Kidney (tissue), 14 donors: Measurements from ENCODE around the gene COL5A2. TPM values are rescaled to one million over a fixed set of nuclear protein-coding genes. Genes with fewer than 3 reads are reported as not detected.

Experiments used
- DNase-seq, 5 donors: peaks; one replicate each; pipeline ENCODE4 v3.0.0-alpha.2; 2013 to 2020
- FAIRE-seq: peaks from 2 replicates; lab custom pipeline; 2012; peaks lifted over from hg19 to GRCh38; lab: Jason Lieb, UNC
- H3K27ac ChIP-seq, 2 donors: one replicate each; pipeline ENCODE4 v1.7.0; 2013; ENCODE audit warnings: low read depth in 2 of 2, low read length in 2 of 2, inconsistent platforms in 1 of 2
- H3K27me3 ChIP-seq: one replicate; pipeline ENCODE4 v1.7.1; 2013; ENCODE audit warnings: low read length, inconsistent platforms; ENCODE audit not compliant: control insufficient read depth, insufficient read depth
- H3K36me3 ChIP-seq, 3 donors: one replicate each; pipeline versions ENCODE4 v1.7.0 to v1.7.1; 2013; ENCODE audit warnings: low read length in 3 of 3, control low read depth in 1 of 3, inconsistent platforms in 1 of 3; ENCODE audit not compliant: insufficient read depth in 3 of 3, control insufficient read depth in 2 of 3
- H3K4me1 ChIP-seq, 3 donors: one replicate each; pipeline versions ENCODE4 v1.7.0 to v1.7.1; 2013; ENCODE audit warnings: low read length in 3 of 3, inconsistent platforms in 1 of 3, low read depth in 1 of 3; ENCODE audit not compliant: control insufficient read depth in 2 of 3, insufficient read depth in 2 of 3
- H3K4me3 ChIP-seq, 3 donors: one replicate each; pipeline versions ENCODE4 v1.7.0 to v1.8.1; 2013; ENCODE audit warnings: low read length in 3 of 3, control low read depth in 1 of 3, inconsistent platforms in 1 of 3
- H3K9ac ChIP-seq, 3 donors: one replicate each; pipeline versions ENCODE4 v1.7.0 to v1.7.1; 2013; ENCODE audit warnings: low read length in 3 of 3, control low read depth in 1 of 3, inconsistent platforms in 1 of 3
- H3K9me3 ChIP-seq, 3 donors: one replicate each; pipeline versions ENCODE4 v1.7.0 to v1.7.1; 2013; ENCODE audit warnings: low read length in 3 of 3, control low read depth in 1 of 3, inconsistent platforms in 1 of 3; ENCODE audit not compliant: control insufficient read depth in 2 of 3, insufficient read depth in 1 of 3
- intact Hi-C: fragments of 100-400 bp; cut with DNase I; formaldehyde crosslinking; loops from one replicate; pipeline ENCODE4 v1.11.1; 2022
- polyA plus RNA-seq: library from polyadenylated mRNA; stranded (reverse); fragments of 350-450 nt; fragmentation: Illumina TruSeq; extraction: RNeasy Lipid Tissue Mini Kit (QIAGEN cat#74804); gene quantifications from one replicate; pipeline ENCODE4 v1.2.3, GENCODE V29; 2014; ENCODE audit warnings: low read depth, low replicate concordance; ENCODE audit not compliant: insufficient read depth
- total RNA-seq: library from RNA; stranded (reverse); fragmentation: NEBNext Ultra II Directional; extraction: Animal tissue kit (Norgen Biotek cat#: 25700); gene quantifications from one replicate; pipeline ENCODE4 v1.2.1, GENCODE V29; 2021
- TF ChIP-seq, protein P1 (sequence below): IDR thresholded peaks from 3 replicates; pipeline ENCODE4 v1.5.1; 2012; ENCODE audit warnings: mild to moderate bottlenecking, moderate library complexity, borderline replicate concordance; ENCODE audit not compliant: insufficient read depth; ENCODE audit errors: extremely low read depth
- donor health status: control.
- donor health status: control.
- donor health status: control.
- donor health status: control.
- donor health status: control.
- donor health status: DM: yes; HTN: yes; CAD: no.
- donor health status: Normal renal cell carcinoma (clear cell type).

Gene COL5A2
- total and polyA plus RNA-seq, 2 donors from 2014 or later, result 3.6 to 12.3 TPM

DNA sequence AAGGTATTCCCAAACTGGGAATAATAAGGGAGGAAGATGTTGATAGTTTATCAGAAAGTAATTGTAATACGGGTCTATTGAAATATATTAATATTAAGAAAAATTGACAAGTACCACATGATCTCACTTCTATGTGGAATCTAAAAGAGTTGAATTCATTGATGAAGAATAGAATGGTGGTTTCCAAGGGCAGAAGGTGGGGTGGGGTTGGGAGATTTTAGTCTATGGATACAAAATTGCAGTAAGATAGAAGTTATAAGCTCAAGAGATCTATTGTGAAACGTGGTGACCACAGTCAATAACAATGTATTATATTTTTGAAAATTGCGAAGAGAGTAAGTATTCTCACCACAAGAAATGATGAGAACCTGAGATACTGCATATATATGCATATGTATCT lies 166.5 kb downstream of the COL5A2 start:
- H3K9me3 ChIP-seq, result no peaks in the 10 kb centered on the region
- H3K27me3 ChIP-seq, result no peaks in the 10 kb centered on the region
- H3K9ac ChIP-seq, result no peak overlapping the region
- H3K36me3 ChIP-seq, result no peaks in the 10 kb centered on the region
- intact Hi-C loops, result no loop called here
- DNase-seq (no peak), FAIRE-seq (no peak)
- H3K4me3 ChIP-seq, result no peak overlapping the region
- TF ChIP-seq, protein P1, sequence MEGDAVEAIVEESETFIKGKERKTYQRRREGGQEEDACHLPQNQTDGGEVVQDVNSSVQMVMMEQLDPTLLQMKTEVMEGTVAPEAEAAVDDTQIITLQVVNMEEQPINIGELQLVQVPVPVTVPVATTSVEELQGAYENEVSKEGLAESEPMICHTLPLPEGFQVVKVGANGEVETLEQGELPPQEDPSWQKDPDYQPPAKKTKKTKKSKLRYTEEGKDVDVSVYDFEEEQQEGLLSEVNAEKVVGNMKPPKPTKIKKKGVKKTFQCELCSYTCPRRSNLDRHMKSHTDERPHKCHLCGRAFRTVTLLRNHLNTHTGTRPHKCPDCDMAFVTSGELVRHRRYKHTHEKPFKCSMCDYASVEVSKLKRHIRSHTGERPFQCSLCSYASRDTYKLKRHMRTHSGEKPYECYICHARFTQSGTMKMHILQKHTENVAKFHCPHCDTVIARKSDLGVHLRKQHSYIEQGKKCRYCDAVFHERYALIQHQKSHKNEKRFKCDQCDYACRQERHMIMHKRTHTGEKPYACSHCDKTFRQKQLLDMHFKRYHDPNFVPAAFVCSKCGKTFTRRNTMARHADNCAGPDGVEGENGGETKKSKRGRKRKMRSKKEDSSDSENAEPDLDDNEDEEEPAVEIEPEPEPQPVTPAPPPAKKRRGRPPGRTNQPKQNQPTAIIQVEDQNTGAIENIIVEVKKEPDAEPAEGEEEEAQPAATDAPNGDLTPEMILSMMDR, result no peak
- no peak overlapping the region for H3K27ac ChIP-seq
- H3K4me1 ChIP-seq, result peaks cover 0 to 3% (median 0%) of the 10 kb centered on the region in 3 donors

DNA sequence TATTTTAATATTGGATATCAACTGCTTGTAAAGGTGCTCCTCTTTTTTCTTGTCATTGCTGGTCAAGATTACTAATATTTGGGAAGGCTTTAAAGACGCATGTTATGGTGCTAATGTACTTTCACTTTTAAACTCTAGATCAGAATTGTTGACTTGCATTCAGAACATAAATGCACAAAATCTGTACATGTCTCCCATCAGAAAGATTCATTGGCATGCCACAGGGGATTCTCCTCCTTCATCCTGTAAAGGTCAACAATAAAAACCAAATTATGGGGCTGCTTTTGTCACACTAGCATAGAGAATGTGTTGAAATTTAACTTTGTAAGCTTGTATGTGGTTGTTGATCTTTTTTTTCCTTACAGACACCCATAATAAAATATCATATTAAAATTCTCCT lies 167.2 kb downstream of the COL5A2 start:
- no peak overlapping the region for H3K4me3 ChIP-seq
- FAIRE-seq, result no peak
- no peak for DNase-seq
- TF ChIP-seq, protein P1, result no peak
- no peaks in the 10 kb centered on the region for H3K9me3 ChIP-seq
- no peaks in the 10 kb centered on the region for H3K27me3 ChIP-seq
- H3K4me1 ChIP-seq, result peaks cover 0 to 3% (median 0%) of the 10 kb centered on the region in 3 donors
- no peak overlapping the region for H3K9ac ChIP-seq
- H3K27ac ChIP-seq, result no peak overlapping the region
- H3K36me3 ChIP-seq, result no peaks in the 10 kb centered on the region
- intact Hi-C loops, result no loop called here

GRCh38 chr2:189010536-189010935 lies 169.0 kb downstream of the COL5A2 start:
- Histone ChIP-seq H3K27ac (no peak overlapping the region), H3K9me3 (no peaks in the 10 kb centered on the region), H3K4me1 (peaks cover 0 to under 1% (median 0%) of the 10 kb centered on the region in 3 donors), H3K36me3 (no peaks in the 10 kb centered on the region), H3K4me3 (no peak overlapping the region), H3K9ac (no peak overlapping the region), H3K27me3 (no peaks in the 10 kb centered on the region)
- DNase-seq, result no peak
- TF ChIP-seq, protein P1, result no peak
- no peak for FAIRE-seq
- intact Hi-C loops, result no loop called here
